Spinal cord (tissue), 10 donors: ENCODE data around the gene C14orf39. TPM values are rescaled to one million over a fixed set of nuclear protein-coding genes. Genes with fewer than 3 reads are reported as not detected.
"Not testable (repeated sequence)": the region's sequence is repeated elsewhere in the genome, so short reads cannot be mapped to it uniquely, and the experiment has no call there.

Experiments
- DNase-seq, 6 donors: peaks; one replicate each; pipeline versions ENCODE4 v3.0.0 to v3.0.0-alpha.2; 2013 to 2015; ENCODE audit warnings: low spot score in 6 of 6, low read depth in 4 of 6
- H3K27ac ChIP-seq: one replicate; pipeline ENCODE4 v1.5.1; 2013; ENCODE audit warnings: low read depth, low read length, control low read depth
- H3K27me3 ChIP-seq: one replicate; pipeline ENCODE4 v1.6.1; 2013; ENCODE audit warnings: low read length; ENCODE audit not compliant: control insufficient read depth, insufficient read depth
- H3K36me3 ChIP-seq: one replicate; pipeline ENCODE4 v1.6.1; 2013; ENCODE audit warnings: low read length; ENCODE audit not compliant: control insufficient read depth, insufficient read depth
- H3K4me1 ChIP-seq: one replicate; pipeline ENCODE4 v1.6.1; 2013; ENCODE audit warnings: low read length; ENCODE audit not compliant: control insufficient read depth, insufficient read depth
- H3K4me3 ChIP-seq: one replicate; pipeline ENCODE4 v1.5.1; 2013; ENCODE audit warnings: low read depth, low read length, control low read depth
- H3K9me3 ChIP-seq: one replicate; pipeline ENCODE4 v1.6.1; 2013; ENCODE audit warnings: low read length; ENCODE audit not compliant: control insufficient read depth, insufficient read depth
- WGBS: methylation state at CpG from one replicate; pipeline ENCODE4 v1.1.5; 2013; ENCODE audit warnings: missing lambda C conversion rate; ENCODE audit not compliant: insufficient coverage; 5-methylcytosine and 5-hydroxymethylcytosine counted together
- polyA plus RNA-seq, 2 donors: library from polyadenylated mRNA; unstranded; fragments of 120-200 nt; gene quantifications; one replicate each; pipeline ENCODE4 v1.2.1, GENCODE V29; 2013; ENCODE audit not compliant: insufficient read length in 2 of 2
- total RNA-seq, 2 donors: library from RNA; depleted of rRNA in 1 of 2; stranded (reverse); fragments of 120-200 nt in 1 of 2; fragments of >200 nt in 1 of 2; gene quantifications; one replicate each; pipeline versions ENCODE4 v1.2.3 to v1.2.4, GENCODE V29; 2013 to 2014
- donor health status: healthy.

The C14orf39 gene
- total and polyA plus RNA-seq, 4 donors, result 0.27 to 0.99 (median 0.52) TPM

- WGBS, result 44% methylated on average over 3 of the region's 5 CpGs
- H3K4me3 ChIP-seq, result no peak overlapping the region
- H3K4me1 ChIP-seq, result no peaks in the 10 kb centered on the region
- DNase-seq, result peak in 2 of 6 donors; percentile 1 to 28
- H3K9me3 ChIP-seq, result no peaks in the 10 kb centered on the region
- no peak overlapping the region for H3K27ac ChIP-seq
- H3K36me3 ChIP-seq, result no peaks in the 10 kb centered on the region
- no peaks in the 10 kb centered on the region for H3K27me3 ChIP-seq
These were observed 65.8 kb downstream of the C14orf39 start for GRCh38 chr14:60420050-60420449.

DNA sequence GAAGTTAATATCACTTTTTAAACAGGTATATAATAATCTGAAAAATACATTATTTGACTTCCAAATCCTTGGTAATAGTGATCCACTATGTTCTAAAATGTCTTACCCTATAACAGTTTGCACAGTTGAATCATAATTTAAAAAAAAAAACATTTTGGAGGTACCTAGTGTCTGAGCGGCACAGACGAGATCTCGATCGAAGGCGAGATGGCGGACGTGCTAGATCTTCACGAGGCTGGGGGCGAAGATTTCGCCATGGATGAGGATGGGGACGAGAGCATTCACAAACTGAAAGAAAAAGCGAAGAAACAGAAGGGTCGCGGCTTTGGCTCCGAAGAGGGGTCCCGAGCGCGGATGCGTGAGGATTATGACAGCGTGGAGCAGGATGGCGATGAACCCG, 88.3 kb downstream of the C14orf39 start:
- H3K27ac ChIP-seq, H3K9me3 ChIP-seq, H3K36me3 ChIP-seq, H3K4me3 ChIP-seq, DNase-seq, H3K27me3 ChIP-seq, H3K4me1 ChIP-seq: not testable (repeated sequence)
- WGBS, result 93% methylated on average over 22 of the region's 22 CpGs

DNA sequence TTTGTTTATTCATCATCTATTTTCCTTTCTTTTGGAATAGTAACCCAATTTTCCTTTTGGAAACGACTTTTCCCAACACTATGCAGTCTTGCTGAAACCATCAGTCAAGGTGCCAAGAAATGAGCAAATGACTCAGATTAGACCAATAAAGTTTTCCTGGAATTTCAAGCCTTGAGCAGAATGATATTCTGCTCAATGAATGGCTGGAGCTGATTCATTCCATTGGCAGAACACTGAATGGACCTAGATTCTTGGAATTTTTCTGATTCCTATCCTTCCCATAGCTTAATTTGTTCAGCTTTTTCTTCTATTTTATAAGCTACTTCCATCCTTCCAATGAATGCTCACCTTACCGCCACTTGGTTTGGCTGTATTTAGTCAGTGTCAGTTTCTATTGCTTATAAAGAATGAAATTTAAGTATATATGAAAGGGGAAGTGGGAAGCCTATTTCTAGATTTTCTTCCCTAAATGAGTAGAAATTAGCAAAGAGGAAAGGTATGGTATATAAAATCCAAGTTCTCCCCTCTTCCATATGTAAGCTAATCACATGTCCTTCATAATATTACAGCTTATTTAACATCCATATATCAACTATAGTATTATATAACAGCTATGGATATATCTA, 89.0 kb downstream of the C14orf39 start:
- Histone ChIP-seq H3K36me3 (no peaks in the 10 kb centered on the region), H3K4me3 (no peak overlapping the region), H3K27ac (no peak overlapping the region), H3K9me3 (no peaks in the 10 kb centered on the region), H3K27me3 (no peaks in the 10 kb centered on the region), H3K4me1 (no peaks in the 10 kb centered on the region)
- DNase-seq, result no peak
- 40% methylated on average over 1 of the region's 2 CpGs for WGBS

Other genes with a start within 250 kb of the C14orf39 start
- 10 to 100 TPM; 33.1 to 91.9 TPM for gene PPM1A, start 236.8 kb downstream of the C14orf39 start, total RNA-seq
- 10 to 100 TPM; 47.3 to 57.6 TPM for gene PPM1A, start 236.8 kb downstream of the C14orf39 start, polyA plus RNA-seq
- under 1 TPM in 1 of 2 donors, not detected in 1; 0.11 TPM for gene SIX6, start 23.1 kb upstream of the C14orf39 start, total RNA-seq
- not detected for gene SIX6, start 23.1 kb upstream of the C14orf39 start, polyA plus RNA-seq
- gene SIX1, start 163.4 kb upstream of the C14orf39 start, total RNA-seq, result 10 to 100 TPM; 24.1 to 44.8 TPM
- gene SIX1, start 163.4 kb upstream of the C14orf39 start, polyA plus RNA-seq, result 10 to 100 TPM in 1 of 2 donors, under 1 TPM in 1; 0.17 to 15.8 TPM
- gene SIX4, start 238.3 kb upstream of the C14orf39 start, total RNA-seq, result 10 to 100 TPM in 1 of 2 donors, 1 to 10 TPM in 1; 8.1 to 10.9 TPM
- 1 to 10 TPM; 1.6 to 2.6 TPM for gene SIX4, start 238.3 kb upstream of the C14orf39 start, polyA plus RNA-seq
- gene MNAT1, start 248.7 kb upstream of the C14orf39 start, total RNA-seq, result 10 to 100 TPM; 76.4 to 80.6 TPM
- 10 to 100 TPM; 27.3 to 29.3 TPM for gene MNAT1, start 248.7 kb upstream of the C14orf39 start, polyA plus RNA-seq